GM21526 (cell line): Measurements from ENCODE around the gene SAMD5.
A peak's percentile ranks its signal among the peaks of the same experiment; 100 is the strongest.

Source experiments
- ATAC-seq: cut with Tn5 transposase; IDR thresholded peaks from one replicate; pipeline ENCODE4 v1.9.1; 2021; ENCODE audit warnings: moderate library complexity; ENCODE audit not compliant: unreplicated experiment, low FRiP score

SAMD5 gene

GRCh38 chr6:147508042-147508865 lies at the start of gene SAMD5:
SAMD5 (plus strand) TSS chr6:147508690; CDS start chr6:147508929, 239 bp downstream.
- ATAC-seq = peak; percentile 51

GRCh38 chr6:147459780-147460179 lies 48.7 kb upstream of the SAMD5 start:
- no peak for ATAC-seq

GRCh38 chr6:147463651-147464050 lies 44.8 kb upstream of the SAMD5 start:
- no peak for ATAC-seq

- no peak for ATAC-seq
These were observed 41.1 kb upstream of the SAMD5 start for GRCh38 chr6:147467428-147467827.

- ATAC-seq = no peak
These were observed 40.6 kb upstream of the SAMD5 start for GRCh38 chr6:147467886-147468285.

GRCh38 chr6:147468634-147469033 lies 39.9 kb upstream of the SAMD5 start:
- no peak for ATAC-seq

- no peak for ATAC-seq
These were observed 28.6 kb upstream of the SAMD5 start for GRCh38 chr6:147479857-147480256.

- ATAC-seq = peak; percentile 81
These were observed 21.8 kb upstream of the SAMD5 start for GRCh38 chr6:147486683-147487082.

- ATAC-seq = no peak
These were observed 11.0 kb upstream of the SAMD5 start for GRCh38 chr6:147497472-147497871.

GRCh38 chr6:147503587-147503986 lies 4.9 kb upstream of the SAMD5 start:
- ATAC-seq = no peak

- no peak for ATAC-seq
These were observed 3.6 kb upstream of the SAMD5 start for GRCh38 chr6:147504848-147505247.

GRCh38 chr6:147506704-147507114 lies 1.8 kb upstream of the SAMD5 start:
- ATAC-seq = peak; percentile 53

- ATAC-seq = no peak
These were observed 1.1 kb upstream of the SAMD5 start for GRCh38 chr6:147507162-147508041.

GRCh38 chr6:147508866-147509608 lies 547 bp downstream of the SAMD5 start:
- ATAC-seq = no peak

GRCh38 chr6:147509891-147510290 lies 1.4 kb downstream of the SAMD5 start:
- ATAC-seq = no peak

GRCh38 chr6:147510929-147511590 lies 2.6 kb downstream of the SAMD5 start:
- no peak for ATAC-seq

- ATAC-seq = no peak
These were observed 6.3 kb downstream of the SAMD5 start for GRCh38 chr6:147514831-147515230.

GRCh38 chr6:147515327-147515726 lies 6.8 kb downstream of the SAMD5 start:
- ATAC-seq = no peak

- ATAC-seq = no peak
These were observed 14.1 kb downstream of the SAMD5 start for GRCh38 chr6:147522597-147522996.

- no peak for ATAC-seq
These were observed 17.2 kb downstream of the SAMD5 start for GRCh38 chr6:147525519-147526209.
